Astrocyte (in vitro differentiated cells and primary cell): ENCODE results near the gene PEX5L. TPM values are rescaled to one million over a fixed set of nuclear protein-coding genes. Genes with fewer than 3 reads are reported as not detected.

Source experiments
- DNase-seq: peaks from one replicate; pipeline ENCODE4 v3.0.0-alpha.2; 2010; ENCODE audit warnings: low read depth
- FAIRE-seq: peaks from 2 replicates; lab custom pipeline; 2011; peaks lifted over from hg19 to GRCh38; lab: Jason Lieb, UNC
- H2AFZ ChIP-seq: 2 replicates; pipeline ENCODE4 v1.6.0; 2012; ENCODE audit warnings: low read depth, low read length, inconsistent platforms
- H3K27ac ChIP-seq: 2 replicates; pipeline ENCODE4 v1.5.1; 2011; ENCODE audit warnings: low read depth, low read length, inconsistent platforms
- H3K27me3 ChIP-seq: 2 replicates; pipeline ENCODE4 v1.6.0; 2011; ENCODE audit warnings: low read length, inconsistent platforms; ENCODE audit not compliant: insufficient read depth
- H3K36me3 ChIP-seq: 2 replicates; pipeline ENCODE4 v1.5.1; 2011; ENCODE audit warnings: low read length, inconsistent platforms; ENCODE audit not compliant: insufficient read depth
- H3K4me1 ChIP-seq: 2 replicates; pipeline ENCODE4 v1.5.1; 2011; ENCODE audit warnings: low read length, inconsistent platforms; ENCODE audit not compliant: insufficient read depth
- H3K4me2 ChIP-seq: 2 replicates; pipeline ENCODE4 v1.6.0; 2012; ENCODE audit warnings: low read length, inconsistent platforms
- H3K4me3 ChIP-seq: 2 replicates; pipeline ENCODE4 v1.5.1; 2011; ENCODE audit warnings: low read depth, mild to moderate bottlenecking, low read length, inconsistent platforms; ENCODE audit not compliant: insufficient read depth
- H3K79me2 ChIP-seq: 2 replicates; pipeline ENCODE4 v1.6.0; 2012; ENCODE audit warnings: mild to moderate bottlenecking, low read length, inconsistent platforms; ENCODE audit not compliant: insufficient read depth
- H3K9ac ChIP-seq: 2 replicates; pipeline ENCODE4 v1.6.0; 2012; ENCODE audit warnings: mild to moderate bottlenecking, low read length, inconsistent platforms
- H3K9me3 ChIP-seq: 2 replicates; pipeline ENCODE4 v1.5.1; 2012; ENCODE audit warnings: low read depth, mild to moderate bottlenecking, low read length, inconsistent platforms; ENCODE audit not compliant: insufficient read depth
- H4K20me1 ChIP-seq: 2 replicates; pipeline ENCODE4 v1.6.0; 2012; ENCODE audit warnings: low read length, inconsistent platforms; ENCODE audit not compliant: insufficient read depth
- H3K27ac Mint-ChIP-seq: one replicate; pipeline ENCODE4 v1.8.0; 2021; ENCODE audit warnings: mild to moderate bottlenecking, mixed read lengths; ENCODE audit not compliant: unreplicated experiment
- H3K27me3 Mint-ChIP-seq: one replicate; pipeline ENCODE4 v1.8.0; 2021; ENCODE audit warnings: low read depth, mixed read lengths; ENCODE audit not compliant: unreplicated experiment
- H3K36me3 Mint-ChIP-seq: one replicate; pipeline ENCODE4 v1.8.0; 2021; ENCODE audit warnings: low read depth, mixed read lengths; ENCODE audit not compliant: unreplicated experiment
- H3K4me1 Mint-ChIP-seq: one replicate; pipeline ENCODE4 v1.8.0; 2021; ENCODE audit warnings: low read depth, mixed read lengths; ENCODE audit not compliant: unreplicated experiment
- H3K4me3 Mint-ChIP-seq: one replicate; pipeline ENCODE4 v1.8.0; 2021; ENCODE audit warnings: mild to moderate bottlenecking, moderate library complexity, mixed read lengths; ENCODE audit not compliant: unreplicated experiment
- H3K9me3 Mint-ChIP-seq: one replicate; pipeline ENCODE4 v1.8.0; 2021; ENCODE audit warnings: mild to moderate bottlenecking, mixed read lengths; ENCODE audit not compliant: unreplicated experiment
- CTCF ChIP-seq: IDR thresholded peaks from 2 replicates; pipeline ENCODE4 v1.5.1; 2011; ENCODE audit warnings: low read depth, mild to moderate bottlenecking, inconsistent platforms, low read length, moderate library complexity; ENCODE audit not compliant: insufficient read depth
- EZH2 ChIP-seq: IDR thresholded peaks from 2 replicates; pipeline ENCODE4 v1.6.1; 2012; ENCODE audit warnings: mild to moderate bottlenecking, low read length, inconsistent platforms; ENCODE audit not compliant: insufficient read depth
- total RNA-seq: library from RNA; stranded (reverse); gene quantifications from 2 replicates; pipeline ENCODE4 v1.2.1, GENCODE V29; 2021

The PEX5L gene
- total RNA-seq, 1 donor from 2014 or later = 0.43 TPM

GRCh38 chr3:180072786-180073185 lies 36.0 kb upstream of the PEX5L start:
- DNase-seq (no peak), FAIRE-seq (no peak)
- Histone ChIP-seq H3K27me3 (no peaks in the 10 kb centered on the region), H3K4me1 (no peaks in the 10 kb centered on the region), H3K27ac (no peak overlapping the region), H3K79me2 (no peaks in the 10 kb centered on the region), H3K9ac (no peak overlapping the region), H3K4me3 (no peak overlapping the region), H3K9me3 (no peaks in the 10 kb centered on the region), H3K36me3 (no peaks in the 10 kb centered on the region), H3K4me2 (no peak overlapping the region), H2AFZ (no peak overlapping the region), H4K20me1 (no peaks in the 10 kb centered on the region)
- no peak for TF ChIP-seq CTCF
- TF ChIP-seq EZH2 = no peak
- peaks cover 2% of the 10 kb centered on the region for H3K4me1 Mint-ChIP-seq
- no peaks in the 10 kb centered on the region for H3K27me3 Mint-ChIP-seq
- no peaks in the 10 kb centered on the region for H3K9me3 Mint-ChIP-seq
- no peaks in the 10 kb centered on the region for H3K36me3 Mint-ChIP-seq
- H3K27ac Mint-ChIP-seq = no peak overlapping the region
- no peak overlapping the region for H3K4me3 Mint-ChIP-seq

- TF ChIP-seq EZH2 (no peak), CTCF (no peak)
- FAIRE-seq (no peak), DNase-seq (no peak)
- H3K27me3 ChIP-seq = no peaks in the 10 kb centered on the region
- H3K27ac ChIP-seq = no peak overlapping the region
- H3K9ac ChIP-seq = no peak overlapping the region
- Mint-ChIP-seq H3K9me3 (no peaks in the 10 kb centered on the region), H3K36me3 (no peaks in the 10 kb centered on the region), H3K4me3 (no peak overlapping the region), H3K27ac (no peak overlapping the region), H3K4me1 (peaks cover 2% of the 10 kb centered on the region), H3K27me3 (no peaks in the 10 kb centered on the region)
- no peak overlapping the region for H3K4me3 ChIP-seq
- H3K79me2 ChIP-seq = no peaks in the 10 kb centered on the region
- H3K36me3 ChIP-seq = no peaks in the 10 kb centered on the region
- H3K9me3 ChIP-seq = no peaks in the 10 kb centered on the region
- H4K20me1 ChIP-seq = no peaks in the 10 kb centered on the region
- no peaks in the 10 kb centered on the region for H3K4me1 ChIP-seq
- no peak overlapping the region for H2AFZ ChIP-seq
- no peak overlapping the region for H3K4me2 ChIP-seq
These were observed 34.2 kb upstream of the PEX5L start for GRCh38 chr3:180070925-180071324.

- no peak for DNase-seq
These were observed 31.3 kb upstream of the PEX5L start for GRCh38 chr3:180068023-180068422.

More at GRCh38 chr3:180068023-180068422, 31.3 kb upstream of the PEX5L start:
- Histone ChIP-seq H3K9ac (no peak overlapping the region), H3K27ac (no peak overlapping the region), H3K27me3 (no peaks in the 10 kb centered on the region), H4K20me1 (no peaks in the 10 kb centered on the region), H3K79me2 (no peaks in the 10 kb centered on the region), H2AFZ (no peak overlapping the region), H3K9me3 (no peaks in the 10 kb centered on the region), H3K4me3 (no peak overlapping the region), H3K4me2 (no peak overlapping the region), H3K36me3 (no peaks in the 10 kb centered on the region), H3K4me1 (no peaks in the 10 kb centered on the region)
- Mint-ChIP-seq H3K27ac (no peak overlapping the region), H3K27me3 (no peaks in the 10 kb centered on the region), H3K36me3 (no peaks in the 10 kb centered on the region), H3K4me3 (no peak overlapping the region), H3K4me1 (no peaks in the 10 kb centered on the region), H3K9me3 (no peaks in the 10 kb centered on the region)
- TF ChIP-seq EZH2 = no peak
- no peak for TF ChIP-seq CTCF
- FAIRE-seq = no peak
